ENCODE measurements around the gene UBE2Q2.

Gene UBE2Q2

GRCh38 chr15:75822685-75823278 lies 20.5 kb upstream of the UBE2Q2 start:
- H3K9me3 ChIP-seq (ENCODE audit: low read length) = no peaks in the 10 kb centered on the region
- H3K4me3 ChIP-seq (ENCODE audit: low read depth, low read length, poor library complexity, severe bottlenecking) = no peak overlapping the region
- no peaks in the 10 kb centered on the region for H3K79me2 ChIP-seq (ENCODE audit: insufficient read depth, low read length)
- H3K27me3 ChIP-seq (ENCODE audit: insufficient read depth, low read length) = no peaks in the 10 kb centered on the region
- no peaks in the 10 kb centered on the region for H4K20me1 ChIP-seq (ENCODE audit: insufficient read depth, low read length)
- no peaks in the 10 kb centered on the region for H3K4me1 ChIP-seq (ENCODE audit: insufficient read depth, low read length, severe bottlenecking)
- H3K9me2 ChIP-seq (ENCODE audit: low read depth, low read length) = no peaks in the 10 kb centered on the region
- no peaks in the 10 kb centered on the region for H3K36me3 ChIP-seq (ENCODE audit: insufficient read depth, low read length)
- no peak overlapping the region for H3K9ac ChIP-seq (ENCODE audit: low read length)
- H3F3A ChIP-seq (ENCODE audit: insufficient read depth, low read length) = no peaks in the 10 kb centered on the region
- no peak overlapping the region for H2AFZ ChIP-seq (ENCODE audit: low read length)
- no peak overlapping the region for H3K27ac ChIP-seq (ENCODE audit: low read depth, low read length, poor library complexity, severe bottlenecking)
- H3K4me2 ChIP-seq (ENCODE audit: low read length) = no peak overlapping the region
- no peak for TF ChIP-seq CTCF (IDR thresholded peaks at IDR 0.05; ENCODE audit: low read length)
- TF ChIP-seq EZH2 (IDR thresholded peaks at IDR 0.05; ENCODE audit: borderline replicate concordance, low read length) = no peak

- Histone ChIP-seq H4K20me1 (ENCODE audit: insufficient read depth, low read length) (no peaks in the 10 kb centered on the region), H3K27ac (ENCODE audit: low read depth, low read length, poor library complexity, severe bottlenecking) (no peak overlapping the region), H3K4me2 (ENCODE audit: low read length) (no peak overlapping the region), H2AFZ (ENCODE audit: low read length) (no peak overlapping the region), H3K4me3 (ENCODE audit: low read depth, low read length, poor library complexity, severe bottlenecking) (no peak overlapping the region), H3K27me3 (ENCODE audit: insufficient read depth, low read length) (no peaks in the 10 kb centered on the region), H3K79me2 (ENCODE audit: insufficient read depth, low read length) (no peaks in the 10 kb centered on the region), H3K4me1 (ENCODE audit: insufficient read depth, low read length, severe bottlenecking) (no peaks in the 10 kb centered on the region), H3K36me3 (ENCODE audit: insufficient read depth, low read length) (no peaks in the 10 kb centered on the region), H3F3A (ENCODE audit: insufficient read depth, low read length) (no peaks in the 10 kb centered on the region), H3K9ac (ENCODE audit: low read length) (no peak overlapping the region), H3K9me3 (ENCODE audit: low read length) (no peaks in the 10 kb centered on the region), H3K9me2 (ENCODE audit: low read depth, low read length) (no peaks in the 10 kb centered on the region)
- TF ChIP-seq EZH2 (IDR thresholded peaks at IDR 0.05; ENCODE audit: borderline replicate concordance, low read length) = no peak
- TF ChIP-seq CTCF (IDR thresholded peaks at IDR 0.05; ENCODE audit: low read length) = no peak
These were observed 19.2 kb upstream of the UBE2Q2 start for GRCh38 chr15:75823860-75824613.

- no peaks in the 10 kb centered on the region for H3K79me2 ChIP-seq (ENCODE audit: insufficient read depth, low read length)
- H3K9me3 ChIP-seq (ENCODE audit: low read length) = no peaks in the 10 kb centered on the region
- no peaks in the 10 kb centered on the region for H3K27me3 ChIP-seq (ENCODE audit: insufficient read depth, low read length)
- H3F3A ChIP-seq (ENCODE audit: insufficient read depth, low read length) = no peaks in the 10 kb centered on the region
- H3K36me3 ChIP-seq (ENCODE audit: insufficient read depth, low read length) = no peaks in the 10 kb centered on the region
- no peaks in the 10 kb centered on the region for H3K4me1 ChIP-seq (ENCODE audit: insufficient read depth, low read length, severe bottlenecking)
- H3K27ac ChIP-seq (ENCODE audit: low read depth, low read length, poor library complexity, severe bottlenecking) = no peak overlapping the region
- H3K9me2 ChIP-seq (ENCODE audit: low read depth, low read length) = no peaks in the 10 kb centered on the region
- no peak overlapping the region for H3K9ac ChIP-seq (ENCODE audit: low read length)
- H4K20me1 ChIP-seq (ENCODE audit: insufficient read depth, low read length) = no peaks in the 10 kb centered on the region
- H3K4me2 ChIP-seq (ENCODE audit: low read length) = no peak overlapping the region
- H2AFZ ChIP-seq (ENCODE audit: low read length) = no peak overlapping the region
- TF ChIP-seq CTCF (IDR thresholded peaks at IDR 0.05; ENCODE audit: low read length) = no peak
- no peak for TF ChIP-seq EZH2 (IDR thresholded peaks at IDR 0.05; ENCODE audit: borderline replicate concordance, low read length)
- H3K4me3 ChIP-seq (ENCODE audit: low read depth, low read length, poor library complexity, severe bottlenecking) = no peak overlapping the region
These were observed 15.6 kb upstream of the UBE2Q2 start for GRCh38 chr15:75827691-75828090.
